HepG2 (cell line): ENCODE results near the gene MAML1. TPM values are rescaled to one million over a fixed set of nuclear protein-coding genes. Genes with fewer than 3 reads are reported as not detected.

Experiments used
- EP300 ChIP-seq, 3 experiments: sonication (generic) in 1 of 3; formaldehyde crosslinking in 1 of 3; IDR thresholded peaks; 2 replicates each; pipeline versions ENCODE4 v1.5.1 to v1.6.1; 2011 to 2020; ENCODE audit warnings: low read depth in 2 of 3, low read length in 2 of 3, borderline replicate concordance in 1 of 3, improper control_type of control experiment in 1 of 3, mild to moderate bottlenecking in 1 of 3, missing genetic modification reagents in 1 of 3, moderate library complexity in 1 of 3
- FOXA3 ChIP-seq: IDR thresholded peaks from 2 replicates; pipeline ENCODE4 v1.6.1; 2016; ENCODE audit warnings: missing genetic modification reagents, missing compliant biosample characterization
- GATAD1 ChIP-seq: IDR thresholded peaks from 2 replicates; pipeline ENCODE4 v1.6.1; 2016; ENCODE audit warnings: missing genetic modification reagents, missing compliant biosample characterization
- HNF1A ChIP-seq, 2 experiments: sonication (generic) in 1 of 2; formaldehyde crosslinking in 1 of 2; IDR thresholded peaks; 2 replicates each; pipeline versions ENCODE4 v1.4.0 to v1.6.1; 2016 to 2020; ENCODE audit warnings: borderline replicate concordance in 1 of 2, low read depth in 1 of 2, mild to moderate bottlenecking in 1 of 2, missing genetic modification reagents in 1 of 2
- HNF1B ChIP-seq: sonication (generic); formaldehyde crosslinking; IDR thresholded peaks from 2 replicates; pipeline ENCODE4 v1.5.1; 2020; ENCODE audit warnings: mild to moderate bottlenecking, moderate library complexity, missing genetic modification reagents
- KDM2A ChIP-seq: sonication (generic); formaldehyde crosslinking; IDR thresholded peaks from 2 replicates; pipeline ENCODE4 v1.4.0; 2020; ENCODE audit warnings: low read depth, missing genetic modification reagents, borderline replicate concordance
- KDM5B ChIP-seq: sonication (generic); formaldehyde crosslinking; IDR thresholded peaks from 2 replicates; pipeline ENCODE4 v1.4.0; 2020; ENCODE audit warnings: missing genetic modification reagents, mild to moderate bottlenecking, borderline replicate concordance
- NONO ChIP-seq, 2 experiments: fragments of 450-650 bp in 1 of 2; sonication (generic) in 1 of 2; formaldehyde crosslinking in 1 of 2; IDR thresholded peaks in 1 of 2; conservative IDR thresholded peaks in 1 of 2; 2 replicates each; pipeline versions ENCODE4 v1.6.1 to v1.8.0; 2017 to 2022; ENCODE audit warnings: mild to moderate bottlenecking in 1 of 2, missing genetic modification reagents in 1 of 2, moderate library complexity in 1 of 2
- PCBP1 ChIP-seq: fragments of 200-400 bp; formaldehyde crosslinking; IDR thresholded peaks from 2 replicates; pipeline ENCODE4 v1.6.1; 2017; ENCODE audit warnings: mild to moderate bottlenecking, low read depth, low read length, borderline replicate concordance
- RARG ChIP-seq: sonication (generic); formaldehyde crosslinking; IDR thresholded peaks from 2 replicates; pipeline ENCODE4 v1.4.0; 2020; ENCODE audit warnings: low read depth, mild to moderate bottlenecking, missing genetic modification reagents
- RELA ChIP-seq: sonication (generic); formaldehyde crosslinking; IDR thresholded peaks from 2 replicates; pipeline ENCODE4 v1.4.0; 2020; ENCODE audit warnings: missing genetic modification reagents
- RFXANK ChIP-seq: IDR thresholded peaks from 2 replicates; pipeline ENCODE4 v1.6.1; 2016
- RORA ChIP-seq: sonication (generic); formaldehyde crosslinking; IDR thresholded peaks from 2 replicates; pipeline ENCODE4 v1.5.0; 2020; ENCODE audit warnings: mild to moderate bottlenecking, missing genetic modification reagents, moderate library complexity
- TIGD3 ChIP-seq: sonication (generic); formaldehyde crosslinking; IDR thresholded peaks from 2 replicates; pipeline ENCODE4 v1.5.1; 2020; ENCODE audit warnings: mild to moderate bottlenecking, missing genetic modification reagents, borderline replicate concordance
- ZMYM2 ChIP-seq: sonication (generic); formaldehyde crosslinking; IDR thresholded peaks from 2 replicates; pipeline ENCODE4 v1.8.0; 2022; ENCODE audit warnings: mild to moderate bottlenecking, missing genetic modification reagents
- ZNF121 ChIP-seq: sonication (generic); formaldehyde crosslinking; IDR thresholded peaks from 2 replicates; pipeline ENCODE4 v1.5.0; 2020; ENCODE audit warnings: mild to moderate bottlenecking, missing genetic modification reagents
- ZNF576 ChIP-seq: sonication (generic); formaldehyde crosslinking; IDR thresholded peaks from 2 replicates; pipeline ENCODE4 v1.4.0; 2020; ENCODE audit warnings: mild to moderate bottlenecking, missing genetic modification reagents
- ZNF7 ChIP-seq: IDR thresholded peaks from 2 replicates; pipeline ENCODE4 v1.6.1; 2016; ENCODE audit warnings: missing biosample characterization, missing genetic modification reagents
- ZNF720 ChIP-seq: sonication (generic); formaldehyde crosslinking; IDR thresholded peaks from 2 replicates; pipeline ENCODE4 v1.4.0; 2020; ENCODE audit warnings: missing genetic modification reagents
- ZNF781 ChIP-seq: sonication (generic); formaldehyde crosslinking; IDR thresholded peaks from 2 replicates; pipeline ENCODE4 v1.5.1; 2020; ENCODE audit warnings: borderline replicate concordance, mild to moderate bottlenecking, missing genetic modification reagents; ENCODE audit errors: not compliant biosample characterization
- polyA plus RNA-seq, 8 experiments: library from polyadenylated mRNA; depleted of rRNA in 3 of 8; stranded (reverse) in 7 of 8; unstranded in 1 of 8; fragments of >200 nt; fragmentation: Illumina TruSeq in 4 of 8; extraction: Trizol in 4 of 8; gene quantifications; 2 replicates each; pipeline versions ENCODE4 v1.2.1 to v1.2.3, GENCODE V29; 2011 to 2016; ENCODE audit warnings: low read depth in 4 of 8, missing spikeins in 1 of 8, mixed read lengths in 1 of 8; ENCODE audit not compliant: insufficient read depth in 1 of 8
- total RNA-seq, 5 experiments: library from RNA; depleted of rRNA; stranded (reverse); fragments of >200 nt; fragmentation: Illumina TruSeq; extraction: Trizol; gene quantifications; 2 replicates each; pipeline ENCODE4 v1.2.3, GENCODE V29; 2016; ENCODE audit warnings: low read depth in 1 of 5

Gene MAML1
- total and polyA plus RNA-seq, 2 of the 13 experiments (the other 11 are each of a cell fraction or from before 2014, with no cell fraction given) = 10.0 to 10.8 TPM

- TF ChIP-seq RORA (no peak), ZNF576 (CRISPR knock-in tag) (no peak), RFXANK (CRISPR knock-in tag) (no peak), KDM2A (CRISPR knock-in tag) (peak; percentile 43; the same call in 1 of the 2 replicates), KDM5B (CRISPR knock-in tag) (no peak; the same call in 1 of the 2 replicates), RARG (CRISPR knock-in tag) (no peak), FOXA3 (CRISPR knock-in tag) (peak; percentile 35; the same call in 1 of the 2 replicates), HNF1B (CRISPR knock-in tag) (peak; percentile 54; the same call in 1 of the 2 replicates), NONO (IDR thresholded peaks at IDR 0.05) (no peak), NONO (CRISPR knock-in tag; conservative IDR thresholded peaks at IDR 0.05) (0 out of 2 replicates have a peak, but pooled peaks have one; percentile 21), ZNF121 (CRISPR knock-in tag) (no peak), ZMYM2 (CRISPR knock-in tag) (no peak), GATAD1 (CRISPR knock-in tag) (no peak), HNF1A (IDR thresholded peaks at IDR 0.05; ENCODE audit: low read depth) (no peak), HNF1A (CRISPR knock-in tag; IDR thresholded peaks at IDR 0.05; ENCODE audit: borderline replicate concordance) (no peak), RELA (CRISPR knock-in tag) (no peak), PCBP1 (no peak), ZNF781 (CRISPR knock-in tag) (no peak), EP300 (IDR thresholded peaks at IDR 0.05; ENCODE audit: low read depth in 2 of 2, low read length in 2 of 2) (no peak), EP300 (CRISPR knock-in tag; IDR thresholded peaks at IDR 0.05; ENCODE audit: borderline replicate concordance) (no peak), TIGD3 (CRISPR knock-in tag) (no peak), ZNF720 (no peak), ZNF7 (CRISPR knock-in tag) (no peak)
Observed at GRCh38 chr5:179821298-179822058, 88.9 kb downstream of the MAML1 start (continued).
